CD4-positive, alpha-beta memory T cell (primary cell): ENCODE results near the gene CYP4F12. TPM values are rescaled to one million over a fixed set of nuclear protein-coding genes. Genes with fewer than 3 reads are reported as not detected.

Experiments
- CTCF ChIA-PET: fragments of 350-600 bp; sonication (Branson Sonifier 250); formaldehyde crosslinking; loops from one replicate; lab custom pipeline; 2021; ENCODE audit warnings: inconsistent platforms; ENCODE audit not compliant: partially characterized antibody; lab: Charles Lee
- POLR2A ChIA-PET: fragments of 350-600 bp; sonication (Branson Sonifier 250); formaldehyde crosslinking; loops from one replicate; lab custom pipeline; 2021; ENCODE audit not compliant: partially characterized antibody; lab: Charles Lee
- DNase-seq, 5 donors: peaks; one replicate each; pipeline versions ENCODE4 v3.0.0 to v3.0.0-alpha.2; 2020 to 2022; ENCODE audit warnings: mixed read lengths in 1 of 5
- H3K27ac ChIP-seq: one replicate; pipeline ENCODE4 v1.7.0; 2013; ENCODE audit warnings: low read depth, low read length
- H3K27me3 ChIP-seq: 2 replicates; pipeline ENCODE4 v1.7.0; 2013; ENCODE audit warnings: mild to moderate bottlenecking, low read length, moderate library complexity; ENCODE audit not compliant: insufficient read depth
- H3K36me3 ChIP-seq: 2 replicates; pipeline ENCODE4 v1.7.0; 2013; ENCODE audit warnings: mild to moderate bottlenecking, low read length, moderate library complexity; ENCODE audit not compliant: insufficient read depth
- H3K4me1 ChIP-seq: 2 replicates; pipeline ENCODE4 v1.7.0; 2013; ENCODE audit warnings: mild to moderate bottlenecking, low read length, moderate library complexity; ENCODE audit not compliant: insufficient read depth
- H3K4me3 ChIP-seq, 2 donors: one replicate each; pipeline ENCODE4 v1.7.0; 2013; ENCODE audit warnings: low read length in 2 of 2, mild to moderate bottlenecking in 1 of 2
- H3K9me3 ChIP-seq, 2 donors: one replicate each; pipeline ENCODE4 v1.7.0; 2013; ENCODE audit warnings: low read length in 2 of 2, control low read depth in 1 of 2; ENCODE audit not compliant: control insufficient read depth in 1 of 2
- H3K27ac Mint-ChIP-seq, 7 donors: one replicate each; pipeline ENCODE4 v1.8.0; 2020 to 2021; ENCODE audit warnings: mixed read lengths in 7 of 7, mild to moderate bottlenecking in 6 of 7, inconsistent platforms in 3 of 7, moderate library complexity in 3 of 7
- H3K27me3 Mint-ChIP-seq, 2 donors: one replicate each; pipeline ENCODE4 v1.8.0; 2020 to 2021; ENCODE audit warnings: mixed read lengths in 2 of 2
- H3K36me3 Mint-ChIP-seq, 2 donors: one replicate each; pipeline ENCODE4 v1.8.0; 2020 to 2021; ENCODE audit warnings: mixed read lengths in 2 of 2, inconsistent platforms in 1 of 2, mild to moderate bottlenecking in 1 of 2
- H3K4me1 Mint-ChIP-seq, 4 donors: one replicate each; pipeline ENCODE4 v1.8.0; 2020 to 2021; ENCODE audit warnings: mixed read lengths in 4 of 4, mild to moderate bottlenecking in 1 of 4
- H3K4me3 Mint-ChIP-seq, 8 donors: one replicate each; pipeline ENCODE4 v1.8.0; 2020 to 2021; ENCODE audit warnings: mixed read lengths in 8 of 8, mild to moderate bottlenecking in 7 of 8, moderate library complexity in 6 of 8, inconsistent platforms in 3 of 8
- H3K9me3 Mint-ChIP-seq, 8 donors: one replicate each; pipeline ENCODE4 v1.8.0; 2020 to 2021; ENCODE audit warnings: mixed read lengths in 8 of 8, mild to moderate bottlenecking in 5 of 8, inconsistent platforms in 3 of 8, moderate library complexity in 1 of 8
- intact Hi-C: fragments of 100-400 bp; cut with micrococcal nuclease; formaldehyde crosslinking; loops from one replicate; pipeline ENCODE4 v1.15.1; 2023
- polyA plus RNA-seq, 2 donors: library from polyadenylated mRNA; unstranded; fragments of 300-500 nt; fragmentation: Illumina TruSeq; gene quantifications; one replicate each; pipeline ENCODE4 v1.2.3, GENCODE V29; 2021
- total RNA-seq, 2 experiments: library from RNA; stranded (reverse); gene quantifications; one replicate each; pipeline ENCODE4 v1.2.3, GENCODE V29; 2021

CYP4F12 gene
- total and polyA plus RNA-seq, 4 experiments from 2014 or later, result 0.22 to 5.2 (median 2.2) TPM

- no peak overlapping the region for H3K4me3 ChIP-seq
- Mint-ChIP-seq H3K4me1 (no peaks in the 10 kb centered on the region), H3K27ac (no peak overlapping the region), H3K9me3 (peaks cover 0 to 5% (median 0%) of the 10 kb centered on the region in 8 donors), H3K36me3 (no peaks in the 10 kb centered on the region), H3K27me3 (peaks cover 22 to 28% of the 10 kb centered on the region in 2 donors), H3K4me3 (no peak overlapping the region)
- no peaks in the 10 kb centered on the region for H3K9me3 ChIP-seq
- DNase-seq, result no peak
- H3K27ac ChIP-seq, result no peak overlapping the region
- POLR2A ChIA-PET, result no interaction called here
- no peaks in the 10 kb centered on the region for H3K27me3 ChIP-seq
- intact Hi-C loops, result no loop called here
- CTCF ChIA-PET, result no interaction called here
- no peaks in the 10 kb centered on the region for H3K36me3 ChIP-seq
- H3K4me1 ChIP-seq, result no peaks in the 10 kb centered on the region
Observed at GRCh38 chr19:15651791-15652190, 21.1 kb upstream of the CYP4F12 start.

- H3K9me3 ChIP-seq, result no peaks in the 10 kb centered on the region
- Mint-ChIP-seq H3K9me3 (peaks cover 0 to 5% (median 0%) of the 10 kb centered on the region in 8 donors), H3K27ac (no peak overlapping the region), H3K36me3 (no peaks in the 10 kb centered on the region), H3K4me1 (no peaks in the 10 kb centered on the region), H3K27me3 (peaks cover 24 to 29% of the 10 kb centered on the region in 2 donors), H3K4me3 (no peak overlapping the region)
- no peak overlapping the region for H3K27ac ChIP-seq
- H3K27me3 ChIP-seq, result no peaks in the 10 kb centered on the region
- intact Hi-C loops, result no loop called here
- CTCF ChIA-PET, result no interaction called here
- no peak for DNase-seq
- no peak overlapping the region for H3K4me3 ChIP-seq
- H3K36me3 ChIP-seq, result no peaks in the 10 kb centered on the region
- no peaks in the 10 kb centered on the region for H3K4me1 ChIP-seq
- POLR2A ChIA-PET, result no interaction called here
Observed at GRCh38 chr19:15652559-15653278, 20.2 kb upstream of the CYP4F12 start.

GRCh38 chr19:15656467-15656866 is 16.4 kb upstream of the CYP4F12 start:
- peaks cover 0 to 3% (median 0%) of the 10 kb centered on the region in 8 donors for H3K9me3 Mint-ChIP-seq
- H3K36me3 ChIP-seq, result no peaks in the 10 kb centered on the region
- H3K4me3 Mint-ChIP-seq, result no peak overlapping the region
- H3K36me3 Mint-ChIP-seq, result no peaks in the 10 kb centered on the region
- intact Hi-C loops, result no loop called here
- H3K4me1 ChIP-seq, result no peaks in the 10 kb centered on the region
- ChIA-PET POLR2A (no interaction called here), CTCF (interaction anchor here (0.5 kb wide), 1 partner anchor 726 kb away, joined by 3 read pairs; no protein-coding TSS in a partner anchor)
- no peak overlapping the region for H3K27ac Mint-ChIP-seq
- no peak for DNase-seq
- peaks cover 3% of the 10 kb centered on the region for H3K27me3 ChIP-seq
- no peak overlapping the region for H3K4me3 ChIP-seq
- no peaks in the 10 kb centered on the region for H3K4me1 Mint-ChIP-seq
- no peaks in the 10 kb centered on the region for H3K9me3 ChIP-seq
- H3K27ac ChIP-seq, result no peak overlapping the region
- peaks cover 33 to 40% of the 10 kb centered on the region in 2 donors for H3K27me3 Mint-ChIP-seq

GRCh38 chr19:15663247-15663646 is 9.6 kb upstream of the CYP4F12 start:
- ChIA-PET CTCF (no interaction called here), POLR2A (no interaction called here)
- DNase-seq, result no peak
- H3K27ac Mint-ChIP-seq, result no peak overlapping the region
- no peaks in the 10 kb centered on the region for H3K4me1 Mint-ChIP-seq
- no peaks in the 10 kb centered on the region for H3K36me3 ChIP-seq
- no peaks in the 10 kb centered on the region for H3K4me1 ChIP-seq
- no peaks in the 10 kb centered on the region for H3K36me3 Mint-ChIP-seq
- no peak overlapping the region for H3K27ac ChIP-seq
- no peaks in the 10 kb centered on the region for H3K9me3 ChIP-seq
- intact Hi-C loops, result no loop called here
- peaks cover 3% of the 10 kb centered on the region for H3K27me3 ChIP-seq
- no peak overlapping the region for H3K4me3 ChIP-seq
- H3K27me3 Mint-ChIP-seq, result peaks cover 28 to 35% of the 10 kb centered on the region in 2 donors
- H3K9me3 Mint-ChIP-seq, result peaks cover 0 to 13% (median 3%) of the 10 kb centered on the region in 8 donors
- no peak overlapping the region for H3K4me3 Mint-ChIP-seq

GRCh38 chr19:15666186-15666585 is 6.7 kb upstream of the CYP4F12 start:
- Histone ChIP-seq H3K4me3 (no peak overlapping the region), H3K36me3 (no peaks in the 10 kb centered on the region), H3K4me1 (no peaks in the 10 kb centered on the region), H3K9me3 (no peaks in the 10 kb centered on the region), H3K27ac (no peak overlapping the region), H3K27me3 (no peaks in the 10 kb centered on the region)
- DNase-seq, result no peak
- Mint-ChIP-seq H3K4me1 (no peaks in the 10 kb centered on the region), H3K27ac (no peak overlapping the region), H3K9me3 (peaks cover 0 to 12% (median 3%) of the 10 kb centered on the region in 8 donors), H3K4me3 (no peak overlapping the region), H3K36me3 (no peaks in the 10 kb centered on the region), H3K27me3 (peaks cover 23 to 33% of the 10 kb centered on the region in 2 donors)
- intact Hi-C loops, result no loop called here
- ChIA-PET POLR2A (no interaction called here), CTCF (no interaction called here)

GRCh38 chr19:15666883-15667282 is 6.0 kb upstream of the CYP4F12 start:
- Mint-ChIP-seq H3K27ac (no peak overlapping the region), H3K36me3 (no peaks in the 10 kb centered on the region), H3K4me1 (peaks cover under 1 to 4% (median 2%) of the 10 kb centered on the region in 4 donors), H3K9me3 (peaks cover 0 to 12% (median 3%) of the 10 kb centered on the region in 8 donors), H3K4me3 (no peak overlapping the region), H3K27me3 (peaks cover 19 to 29% of the 10 kb centered on the region in 2 donors)
- no peaks in the 10 kb centered on the region for H3K36me3 ChIP-seq
- no peak overlapping the region for H3K27ac ChIP-seq
- CTCF ChIA-PET, result no interaction called here
- no peak overlapping the region for H3K4me3 ChIP-seq
- POLR2A ChIA-PET, result no interaction called here
- H3K9me3 ChIP-seq, result no peaks in the 10 kb centered on the region
- intact Hi-C loops, result no loop called here
- H3K27me3 ChIP-seq, result no peaks in the 10 kb centered on the region
- DNase-seq, result no peak
- H3K4me1 ChIP-seq, result peaks cover under 1% of the 10 kb centered on the region

GRCh38 chr19:15669440-15669839 is 3.4 kb upstream of the CYP4F12 start:
- Mint-ChIP-seq H3K9me3 (peaks cover 0 to 4% (median 0%) of the 10 kb centered on the region in 8 donors), H3K27ac (no peak overlapping the region), H3K4me1 (peaks cover 16 to 23% (median 20%) of the 10 kb centered on the region in 4 donors), H3K27me3 (peaks cover 10 to 12% of the 10 kb centered on the region in 2 donors), H3K36me3 (no peaks in the 10 kb centered on the region), H3K4me3 (no peak overlapping the region)
- no peak for DNase-seq
- POLR2A ChIA-PET, result no interaction called here
- CTCF ChIA-PET, result no interaction called here
- no peaks in the 10 kb centered on the region for H3K27me3 ChIP-seq
- H3K4me1 ChIP-seq, result peaks cover 17% of the 10 kb centered on the region
- intact Hi-C loops, result no loop called here
- no peak overlapping the region for H3K4me3 ChIP-seq
- H3K27ac ChIP-seq, result no peak overlapping the region
- H3K36me3 ChIP-seq, result no peaks in the 10 kb centered on the region
- no peaks in the 10 kb centered on the region for H3K9me3 ChIP-seq
